Umbilical cord (tissue), 2 donors: ENCODE measurements around the gene KIF1C. TPM values are rescaled to one million over a fixed set of nuclear protein-coding genes. Genes with fewer than 3 reads are reported as not detected.

Source experiments
- DNase-seq: peaks from one replicate; pipeline ENCODE4 v3.0.0-alpha.2; 2015; ENCODE audit warnings: low spot score
- total RNA-seq: library from RNA; depleted of rRNA; stranded (reverse); fragments of >200 nt; gene quantifications from one replicate; pipeline ENCODE4 v1.2.3, GENCODE V29; 2014; ENCODE audit warnings: low replicate concordance; ENCODE audit not compliant: insufficient read depth

Gene KIF1C
- total RNA-seq, 1 donor from 2014 or later: 35.6 TPM

GRCh38 chr17:4968486-4969046 lies 29.2 kb upstream of the KIF1C start:
- peak; percentile 46 for DNase-seq

GRCh38 chr17:4969047-4969550 lies 28.7 kb upstream of the KIF1C start:
- DNase-seq: peak; percentile 71

GRCh38 chr17:4969551-4970173 lies 28.1 kb upstream of the KIF1C start:
- no peak for DNase-seq

GRCh38 chr17:4970273-4970672 lies 27.5 kb upstream of the KIF1C start:
- DNase-seq: no peak

- DNase-seq: no peak
Observed at GRCh38 chr17:4971826-4972225, 25.9 kb upstream of the KIF1C start.

- no peak for DNase-seq
Observed at GRCh38 chr17:4972322-4972721, 25.4 kb upstream of the KIF1C start.

- no peak for DNase-seq
Observed at GRCh38 chr17:4972752-4973151, 25.0 kb upstream of the KIF1C start.

GRCh38 chr17:4973256-4974114 lies 24.3 kb upstream of the KIF1C start:
- no peak for DNase-seq

- DNase-seq: no peak
Observed at GRCh38 chr17:4974115-4974670, 23.6 kb upstream of the KIF1C start.

- DNase-seq: no peak
Observed at GRCh38 chr17:4978726-4979125, 19.0 kb upstream of the KIF1C start.

GRCh38 chr17:4980644-4981216 lies 17.0 kb upstream of the KIF1C start:
- DNase-seq: peak; percentile 62

GRCh38 chr17:4982305-4982704 lies 15.4 kb upstream of the KIF1C start:
- no peak for DNase-seq

- DNase-seq: no peak
Observed at GRCh38 chr17:4986403-4986802, 11.3 kb upstream of the KIF1C start.

GRCh38 chr17:4986951-4987766 lies 10.6 kb upstream of the KIF1C start, which contains the start of gene CAMTA2:
CAMTA2 (minus strand) TSS chr17:4987675; CDS start chr17:4986222, 1,453 bp downstream.
- peak; percentile 88 for DNase-seq

- no peak for DNase-seq
Observed at GRCh38 chr17:4987767-4988567, 9.8 kb upstream of the KIF1C start.

- DNase-seq: no peak
Observed at GRCh38 chr17:4994081-4994595, 3.6 kb upstream of the KIF1C start.

GRCh38 chr17:4998027-4998731 lies 429 bp downstream of the KIF1C start:
- DNase-seq: no peak

- DNase-seq: no peak
Observed at GRCh38 chr17:4998732-4999429, 1.1 kb downstream of the KIF1C start.
